HCT116 (cell line): ENCODE measurements around the gene THRA.

Experiments used
- CTCF ChIP-seq, 3 experiments: fragments of 200-600 bp in 1 of 3; sonication (generic) in 1 of 3; IDR thresholded peaks in 2 of 3; conservative IDR thresholded peaks in 1 of 3; 2 replicates each; pipeline ENCODE4 v1.5.1; 2012 to 2017; ENCODE audit warnings: low read depth in 2 of 3, low read length in 2 of 3, antibody characterized with exemption in 1 of 3, borderline replicate concordance in 1 of 3, control low read depth in 1 of 3, mild to moderate bottlenecking in 1 of 3, mixed read lengths in 1 of 3, mixed run types in 1 of 3, moderate library complexity in 1 of 3; ENCODE audit not compliant: insufficient read depth in 1 of 3
- POLR2A ChIP-seq: IDR thresholded peaks from 2 replicates; pipeline ENCODE4 v1.7.0; 2011; ENCODE audit warnings: borderline replicate concordance; ENCODE audit not compliant: insufficient read depth, insufficient read length; ENCODE audit errors: extremely low read depth

DNA sequence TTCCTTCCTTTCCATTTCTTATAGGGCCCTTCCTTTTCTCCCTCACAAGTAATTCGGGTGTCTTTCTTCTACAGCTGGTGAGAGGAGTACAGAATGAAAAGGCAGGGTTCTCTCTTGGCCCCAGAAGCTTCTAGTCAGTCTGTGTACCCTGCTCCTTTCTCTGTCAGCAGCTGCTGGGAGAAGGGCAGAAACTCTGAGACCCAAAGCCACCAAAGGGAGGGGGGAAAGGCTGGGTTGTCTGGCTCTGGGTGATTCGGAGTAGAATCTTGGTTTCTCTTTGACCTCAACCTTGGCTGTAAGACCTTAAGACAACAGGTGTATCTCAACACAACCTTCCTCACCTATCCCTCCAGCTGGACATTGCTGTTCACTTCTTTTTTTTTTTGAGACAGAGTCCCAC is 40.9 kb downstream of the THRA start:
- TF ChIP-seq CTCF (IDR thresholded peaks at IDR 0.05 in 2 of 3, conservative IDR thresholded peaks at IDR 0.05 in 1 of 3; ENCODE audit: borderline replicate concordance in 1 of 3, insufficient read depth in 1 of 3, low read depth in 2 of 3, low read length in 2 of 3) (no peak), POLR2A (no peak)
